Activated T-cell treated with anti-CD3 and anti-CD28 coated beads for 24 hours (primary cell): ENCODE data around the gene RFX1.
"Not testable (repeated sequence)": the region's sequence is repeated elsewhere in the genome, so short reads cannot be mapped to it uniquely, and the experiment has no call there.

ENCODE experiments used
- DNase-seq: peaks from one replicate; pipeline ENCODE4 v3.0.0-alpha.2; 2020; ENCODE audit warnings: low read depth

RFX1 gene

DNA sequence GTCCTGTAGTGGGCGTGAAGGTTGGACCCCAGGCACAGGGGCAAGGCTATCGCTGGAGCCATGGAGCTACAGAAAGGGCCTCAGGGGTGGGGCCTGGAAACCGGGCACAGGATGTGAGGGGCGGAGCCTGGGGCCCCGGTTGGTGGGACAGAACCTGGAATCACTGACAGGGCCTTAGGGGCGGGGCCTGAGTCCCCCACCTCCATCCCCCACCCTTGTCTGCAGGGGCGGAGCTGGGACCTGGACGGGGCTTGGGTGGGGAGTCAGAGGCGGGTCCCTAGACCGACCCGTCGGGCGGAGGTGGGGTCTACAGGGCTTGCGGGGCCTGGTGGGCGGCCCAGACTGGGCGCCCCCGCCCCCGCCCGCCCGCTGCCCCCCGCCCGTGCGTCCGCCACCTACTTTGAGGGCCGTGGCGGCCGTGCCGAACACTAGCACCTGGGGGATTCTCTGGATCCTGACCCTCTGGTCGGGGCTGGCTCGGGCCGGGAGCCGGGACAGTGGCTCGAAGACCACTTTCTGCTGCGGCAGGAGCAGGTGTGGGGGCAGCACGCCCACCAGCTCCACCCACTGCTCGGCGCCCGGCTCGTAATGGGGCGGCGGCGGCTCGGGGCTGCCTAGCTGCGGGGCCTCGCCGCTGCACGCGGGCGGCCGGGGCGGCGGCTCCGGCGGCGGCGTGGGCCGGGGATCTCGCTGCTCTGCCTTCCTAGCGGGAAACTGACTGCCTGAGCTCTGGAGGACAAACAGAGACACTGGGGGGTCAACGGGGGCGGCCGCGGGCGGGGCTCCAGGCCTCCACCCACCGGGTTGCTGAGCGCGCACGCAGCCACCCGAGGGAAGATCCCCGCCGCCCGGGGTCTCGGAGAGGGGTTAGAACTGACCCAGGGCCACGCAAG lies 27.5 kb downstream of the RFX1 start:
- no peak for DNase-seq

DNA sequence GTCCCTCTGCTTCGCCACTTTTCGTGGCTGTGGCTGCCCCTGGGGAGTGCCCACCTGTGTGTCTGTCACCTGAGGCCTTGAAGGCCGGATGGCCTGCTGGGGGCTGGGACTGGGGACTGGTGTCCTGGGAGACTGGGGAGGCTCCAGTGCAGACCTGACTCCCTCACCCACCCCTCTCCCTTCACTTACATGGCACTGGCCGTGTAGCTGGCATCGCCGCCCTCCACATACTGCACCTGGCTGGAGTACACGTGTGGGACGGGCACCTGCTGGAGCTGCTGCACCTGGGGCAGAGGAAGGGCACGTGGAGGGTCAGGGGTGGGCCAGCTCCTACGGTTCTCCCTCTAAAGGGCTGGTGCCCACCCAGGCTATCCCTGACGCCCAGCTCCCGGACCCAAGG lies 28.3 kb downstream of the RFX1 start:
- DNase-seq: no peak

DNA sequence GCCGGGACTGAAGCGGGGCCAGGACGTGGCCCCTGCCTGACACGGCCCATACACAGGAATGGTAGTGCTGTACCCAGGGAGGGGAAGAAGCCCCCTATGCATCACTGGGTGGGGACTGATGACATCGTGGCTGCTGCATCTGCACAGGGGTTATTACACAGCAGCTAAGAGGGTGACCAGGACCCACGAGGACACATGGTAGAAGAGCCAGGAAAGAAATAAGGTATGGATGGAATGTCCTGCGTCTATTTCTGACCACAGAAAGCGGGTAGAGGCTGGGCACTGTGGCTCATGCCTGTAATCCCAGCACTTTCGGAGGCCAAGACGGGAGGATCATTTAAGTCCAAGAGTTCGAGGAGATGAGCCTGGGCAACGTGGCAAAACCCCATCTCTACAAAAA lies 29.7 kb downstream of the RFX1 start:
- no peak for DNase-seq

DNA sequence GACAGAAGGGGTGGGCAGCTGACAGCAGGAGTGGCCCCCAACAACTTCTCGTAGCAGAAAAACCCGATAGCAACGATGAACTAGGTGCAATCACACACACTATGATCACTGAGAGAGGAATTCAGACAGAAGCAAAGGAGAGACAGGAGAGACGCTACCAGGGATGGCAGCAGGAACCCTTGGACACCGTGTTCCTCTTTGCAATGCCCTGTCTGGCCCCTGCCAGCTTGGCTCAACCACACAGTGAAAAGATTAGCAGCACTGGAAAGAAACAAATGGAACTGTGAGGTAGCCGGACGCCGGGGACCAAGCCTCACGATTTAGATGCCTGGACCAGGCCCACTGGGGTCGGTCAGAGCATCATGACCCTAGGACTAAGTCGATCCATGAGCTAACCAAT lies 30.2 kb downstream of the RFX1 start:
- DNase-seq: no peak

DNA sequence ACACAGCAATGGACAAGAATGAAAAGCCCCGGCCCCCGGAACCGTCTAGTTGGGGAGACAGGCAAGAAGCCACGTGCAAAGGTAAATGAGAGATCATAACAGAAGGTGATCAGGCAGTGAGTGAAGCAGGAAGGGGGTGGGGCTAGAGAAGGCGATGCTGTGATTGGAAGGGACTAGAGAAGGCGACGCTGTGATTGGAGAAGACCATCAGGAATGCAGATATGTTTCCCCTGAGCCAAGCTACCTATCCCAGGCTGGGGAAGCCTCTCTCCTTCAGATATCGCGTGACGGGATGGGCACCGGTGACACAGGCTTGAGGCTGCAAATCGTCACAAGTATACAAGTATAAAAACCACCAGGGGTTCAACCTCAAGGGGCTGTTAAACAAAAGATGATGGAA lies 32.0 kb downstream of the RFX1 start:
- DNase-seq: no peak

DNA sequence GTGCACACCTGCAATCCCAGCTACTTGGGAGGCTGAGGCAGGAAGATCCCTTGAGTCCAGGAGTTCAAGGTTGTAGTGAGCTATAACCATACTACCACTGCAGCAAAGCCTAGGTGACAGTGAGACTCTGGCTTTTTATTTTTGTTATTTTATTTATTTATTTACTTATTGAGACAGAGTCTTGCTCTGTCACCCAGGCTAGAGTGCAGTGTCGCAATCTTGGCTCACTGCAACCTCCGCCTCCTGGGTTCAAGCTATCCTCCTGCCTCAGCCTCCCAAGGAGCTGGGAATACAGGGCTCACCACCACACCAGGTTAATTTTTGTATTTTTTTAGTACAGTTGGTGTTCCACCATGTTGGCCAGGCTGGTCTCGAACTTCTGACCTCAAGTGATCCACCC lies 32.6 kb downstream of the RFX1 start:
- DNase-seq: not testable (repeated sequence)

DNA sequence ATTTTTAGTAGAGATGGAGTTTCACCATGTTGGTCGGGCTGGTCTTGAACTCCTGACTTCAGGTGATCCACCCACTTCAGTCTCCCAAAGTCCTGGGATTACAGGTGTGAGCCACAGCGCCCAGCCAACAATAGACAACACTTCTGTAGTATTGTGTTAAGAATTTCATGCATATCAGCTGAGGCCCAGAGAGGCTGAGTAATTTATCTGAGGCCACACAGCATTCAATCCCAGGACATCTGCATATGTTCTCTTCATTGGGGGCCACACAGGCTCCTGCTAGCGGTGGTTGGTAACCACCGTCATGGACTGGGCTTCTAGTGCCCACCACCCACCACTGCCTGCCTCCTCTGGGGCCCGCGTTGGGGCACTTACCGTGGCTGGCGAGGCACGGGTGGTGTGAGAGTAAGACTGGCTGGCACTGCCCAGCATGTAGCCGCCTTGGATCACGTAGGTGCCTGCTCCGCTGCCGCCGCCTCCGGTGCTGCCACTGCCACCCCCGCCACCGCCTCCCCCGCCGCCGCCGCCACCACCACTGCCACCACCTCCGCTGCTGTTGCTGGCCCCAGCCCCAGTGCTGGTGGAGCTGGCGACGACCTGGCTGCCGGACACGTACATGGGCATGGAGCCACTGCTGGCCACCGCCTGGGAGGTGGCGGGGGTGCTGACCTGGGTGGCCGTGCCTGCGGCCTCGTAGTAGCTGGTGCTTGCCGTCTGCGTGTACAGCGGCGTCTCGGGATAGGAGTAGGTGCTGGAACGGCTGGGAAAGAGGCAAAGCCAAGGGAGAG lies 33.6 kb downstream of the RFX1 start:
- DNase-seq: no peak

DNA sequence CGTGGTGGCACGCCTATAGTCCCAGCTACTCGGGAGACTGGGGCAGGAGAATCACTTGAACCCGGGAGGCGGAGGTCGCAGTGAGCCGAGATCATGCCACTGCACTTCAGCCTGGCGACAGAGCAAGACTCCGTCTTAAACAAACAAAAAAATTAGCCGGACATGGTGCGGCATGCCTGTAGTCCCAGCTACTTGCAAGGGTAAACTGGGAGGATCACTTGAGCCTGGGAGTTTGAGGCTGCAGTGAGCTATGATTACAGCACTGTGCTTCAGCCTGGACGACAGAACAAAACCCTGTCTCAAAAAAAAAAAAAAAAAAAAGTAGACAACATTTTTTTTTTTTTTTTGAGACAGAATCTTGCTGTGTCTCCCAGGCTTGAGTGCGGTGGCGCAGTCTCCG lies 34.3 kb downstream of the RFX1 start:
- not testable (repeated sequence) for DNase-seq

DNA sequence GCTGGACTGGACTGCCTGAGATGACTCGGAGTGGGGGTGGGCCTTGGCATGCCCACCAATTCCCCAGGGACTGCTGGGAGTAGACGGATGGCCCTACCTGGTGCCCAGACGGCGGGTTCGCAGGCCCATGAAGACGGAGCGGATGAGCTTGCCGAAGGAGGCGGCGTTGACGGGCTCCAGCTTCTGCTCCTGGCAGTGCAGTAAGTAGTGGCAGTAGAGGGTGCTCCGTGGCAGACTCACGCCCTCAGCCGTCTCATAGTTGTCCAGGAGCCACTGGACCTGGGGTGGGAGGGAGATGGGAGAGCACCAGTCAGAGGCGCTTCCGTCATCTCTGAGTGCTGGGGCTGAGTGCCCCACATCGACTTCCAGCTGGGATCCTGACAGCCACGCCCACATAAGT lies 36.2 kb downstream of the RFX1 start:
- no peak for DNase-seq

DNA sequence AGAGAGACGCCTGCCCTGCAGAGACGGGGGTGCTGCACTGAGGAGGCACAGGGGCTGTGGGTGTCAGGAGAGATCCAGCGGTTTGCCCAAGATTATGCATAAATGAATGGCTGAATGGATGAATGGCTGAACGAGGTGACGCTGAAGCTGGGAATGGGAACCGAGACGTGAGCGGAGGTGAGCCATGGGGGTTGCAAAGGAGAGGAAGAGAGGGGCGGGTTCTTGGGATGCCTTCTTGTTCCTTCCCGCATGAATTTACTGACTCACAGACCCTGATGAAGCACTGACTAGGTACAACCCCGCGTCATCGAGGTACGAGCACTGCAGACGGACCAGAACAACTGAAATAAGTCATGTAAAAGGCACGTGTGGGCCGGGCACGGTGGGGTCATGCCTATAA lies 37.1 kb downstream of the RFX1 start:
- no peak for DNase-seq

DNA sequence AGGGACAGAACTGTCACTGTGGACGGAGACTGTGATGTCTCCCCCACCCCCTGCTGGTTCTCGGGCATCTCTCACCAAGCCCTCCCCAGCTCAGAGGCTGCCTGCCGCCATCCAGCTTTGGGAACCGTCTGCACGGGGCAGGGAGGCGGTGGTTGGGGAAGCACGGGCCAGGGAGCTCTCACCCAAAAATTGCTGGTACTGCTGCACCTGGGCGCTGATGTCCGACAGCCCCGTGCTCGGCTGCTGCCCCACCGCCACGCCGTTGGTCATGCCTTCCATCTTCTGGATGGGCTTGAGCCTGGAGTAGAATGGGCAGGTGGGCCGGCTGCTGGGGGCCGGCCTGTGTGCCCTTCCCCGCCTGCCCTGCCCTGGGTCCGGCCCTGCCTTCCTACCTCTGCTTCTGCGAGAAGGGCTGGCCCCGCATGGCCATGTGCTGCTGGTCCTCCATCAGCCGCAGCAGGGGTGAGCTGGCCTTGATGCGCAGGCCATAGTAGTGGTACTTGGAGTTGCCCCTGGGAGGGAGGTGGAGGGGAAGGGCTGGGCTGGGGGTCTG lies 37.7 kb downstream of the RFX1 start:
- no peak for DNase-seq

DNA sequence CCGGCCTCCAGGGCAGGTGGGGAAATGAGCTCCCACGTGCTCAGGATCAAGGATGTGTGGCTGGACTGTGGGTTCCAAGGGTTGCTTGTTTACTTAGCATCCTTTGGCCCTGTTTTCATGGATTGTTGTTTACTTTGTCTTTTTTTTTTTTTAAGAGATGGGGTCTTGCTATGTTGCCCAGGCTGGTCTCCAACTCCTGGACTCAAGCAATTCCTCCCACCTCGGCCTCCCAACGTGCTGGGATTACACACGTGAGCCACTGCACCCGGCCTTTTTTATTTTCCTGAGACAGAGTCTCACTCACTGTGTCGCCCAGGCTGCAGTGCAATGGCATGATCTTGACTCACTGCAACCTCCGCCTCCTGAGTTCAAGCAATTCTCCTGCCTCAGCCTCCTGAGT lies 38.9 kb downstream of the RFX1 start:
- DNase-seq: not testable (repeated sequence)

DNA sequence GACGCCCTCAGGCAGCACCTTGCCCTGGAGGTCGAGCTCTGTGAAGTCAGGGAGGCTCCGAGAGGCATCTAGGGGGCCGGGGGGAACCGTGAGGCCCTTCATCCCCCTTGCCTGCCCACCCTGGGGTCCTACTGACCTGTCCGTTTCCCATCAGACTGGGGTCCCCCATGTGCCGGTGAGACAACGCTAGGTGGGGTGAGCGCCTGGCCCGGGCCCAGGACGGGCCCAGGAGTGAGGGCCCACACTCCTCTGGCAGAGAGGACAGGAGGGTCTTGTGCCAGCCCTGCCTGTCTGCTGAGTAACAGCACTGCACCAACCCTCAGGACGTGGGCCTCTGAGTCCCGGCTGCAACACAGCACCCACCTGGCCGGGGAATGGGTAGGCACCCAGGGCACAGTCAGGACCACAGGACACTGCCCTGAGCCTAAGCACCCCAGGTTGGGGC lies 39.4 kb downstream of the RFX1 start:
- no peak for DNase-seq

DNA sequence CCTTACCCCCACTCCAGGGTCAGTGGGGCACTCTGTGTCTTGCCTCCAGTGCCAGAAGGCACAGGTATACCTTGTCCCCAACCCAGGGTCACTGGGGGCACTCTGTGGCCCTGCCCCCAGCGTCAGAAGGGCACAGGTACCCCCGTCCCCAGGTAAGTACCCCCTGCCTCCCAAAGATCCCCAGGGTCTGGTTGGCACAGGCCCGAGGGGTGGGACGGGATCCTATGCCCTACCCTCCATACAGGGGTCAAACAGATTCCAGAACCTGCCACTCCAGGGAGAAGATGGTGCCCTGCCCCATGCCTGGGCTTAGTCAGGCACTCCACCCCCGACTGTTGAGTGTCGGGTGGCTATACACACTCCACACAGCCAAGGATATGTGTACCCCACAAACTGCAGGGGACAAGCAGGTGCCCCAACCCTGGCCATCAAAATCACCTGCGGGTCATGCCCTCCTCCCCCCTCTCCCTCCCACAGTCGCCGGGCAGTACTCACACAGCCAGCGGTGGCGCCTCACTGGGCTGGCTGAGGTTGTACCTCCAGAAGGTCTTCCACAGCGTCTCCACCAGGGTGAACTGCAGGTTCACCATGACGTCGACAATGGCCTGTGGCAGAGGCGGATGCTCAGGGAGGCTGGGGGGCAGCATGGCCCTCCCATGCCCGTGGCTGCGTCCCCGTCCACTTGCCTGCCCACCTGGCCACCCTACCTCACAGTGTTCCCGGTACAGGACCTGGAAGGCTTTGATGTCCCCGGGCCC lies 40.0 kb downstream of the RFX1 start:
- no peak for DNase-seq

DNA sequence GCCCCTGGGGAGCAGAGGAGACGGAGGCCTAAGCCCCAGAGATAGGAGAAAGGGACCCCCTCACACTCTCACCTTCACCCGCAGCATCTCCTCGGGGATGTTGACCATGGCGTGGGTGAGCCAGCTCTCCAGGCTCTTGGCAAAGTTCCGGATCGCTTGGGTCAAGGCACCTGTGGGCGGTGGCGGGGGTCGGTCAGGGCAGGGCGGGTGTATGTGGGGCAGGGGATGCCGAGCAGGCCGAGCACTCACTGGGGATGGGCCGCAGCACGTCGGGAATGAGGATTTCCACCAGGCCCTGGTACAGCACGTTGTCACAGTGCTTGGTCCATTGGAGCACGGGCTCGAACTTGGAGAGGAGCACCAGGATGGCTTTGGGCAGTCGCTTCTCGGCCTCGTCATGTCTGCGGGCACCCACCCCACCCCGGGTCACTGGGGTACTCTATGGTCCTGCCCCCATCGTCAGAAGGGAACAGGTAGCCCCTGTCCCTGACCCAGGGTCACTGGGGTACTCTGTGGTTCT lies 40.7 kb downstream of the RFX1 start:
- DNase-seq: no peak

DNA sequence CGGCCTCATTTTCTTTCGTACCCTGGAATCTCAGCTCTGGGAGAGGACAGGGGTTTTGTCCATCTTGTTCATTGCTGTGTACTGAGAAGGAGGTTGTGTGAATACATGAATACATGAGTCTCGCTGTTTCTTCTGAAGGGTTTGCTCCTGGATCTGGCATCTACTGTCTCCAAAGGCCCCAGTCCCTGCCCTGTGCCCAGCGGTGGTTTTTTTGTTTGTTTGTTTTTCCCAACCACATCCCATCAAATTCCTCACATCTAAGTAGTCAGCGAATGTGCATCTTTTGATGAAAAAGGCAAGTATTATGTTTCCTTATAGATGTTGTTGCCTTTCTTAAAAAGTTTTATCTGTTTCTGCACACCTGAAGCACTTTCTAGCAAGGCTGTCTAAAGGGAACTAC lies 41.3 kb downstream of the RFX1 start:
- DNase-seq: no peak

DNA sequence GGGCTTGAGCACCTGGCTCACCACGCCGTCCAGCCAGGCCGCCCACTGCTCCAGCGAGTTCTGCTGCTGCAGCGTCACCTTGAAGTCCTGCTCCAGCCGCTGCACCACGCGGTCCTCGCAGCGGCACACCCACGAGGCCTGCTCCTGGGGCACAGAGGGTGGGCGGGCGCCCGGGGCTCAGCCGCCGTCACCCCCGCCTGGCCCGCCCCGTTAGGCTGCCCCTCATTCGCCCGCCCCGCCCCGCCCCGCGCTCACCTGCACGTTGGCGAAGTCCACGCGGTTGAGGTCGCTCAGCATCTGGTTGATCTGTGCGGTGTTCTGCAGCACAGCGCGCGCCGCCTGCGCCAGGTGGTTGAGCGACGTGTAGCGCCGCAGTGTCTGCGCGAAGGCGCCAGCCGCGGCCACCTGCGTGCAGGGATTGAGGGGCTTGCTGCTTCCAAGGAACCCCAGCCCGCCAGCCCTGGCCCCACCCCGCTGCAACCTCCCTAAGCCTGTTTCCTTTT lies 42.5 kb downstream of the RFX1 start:
- DNase-seq: no peak

DNA sequence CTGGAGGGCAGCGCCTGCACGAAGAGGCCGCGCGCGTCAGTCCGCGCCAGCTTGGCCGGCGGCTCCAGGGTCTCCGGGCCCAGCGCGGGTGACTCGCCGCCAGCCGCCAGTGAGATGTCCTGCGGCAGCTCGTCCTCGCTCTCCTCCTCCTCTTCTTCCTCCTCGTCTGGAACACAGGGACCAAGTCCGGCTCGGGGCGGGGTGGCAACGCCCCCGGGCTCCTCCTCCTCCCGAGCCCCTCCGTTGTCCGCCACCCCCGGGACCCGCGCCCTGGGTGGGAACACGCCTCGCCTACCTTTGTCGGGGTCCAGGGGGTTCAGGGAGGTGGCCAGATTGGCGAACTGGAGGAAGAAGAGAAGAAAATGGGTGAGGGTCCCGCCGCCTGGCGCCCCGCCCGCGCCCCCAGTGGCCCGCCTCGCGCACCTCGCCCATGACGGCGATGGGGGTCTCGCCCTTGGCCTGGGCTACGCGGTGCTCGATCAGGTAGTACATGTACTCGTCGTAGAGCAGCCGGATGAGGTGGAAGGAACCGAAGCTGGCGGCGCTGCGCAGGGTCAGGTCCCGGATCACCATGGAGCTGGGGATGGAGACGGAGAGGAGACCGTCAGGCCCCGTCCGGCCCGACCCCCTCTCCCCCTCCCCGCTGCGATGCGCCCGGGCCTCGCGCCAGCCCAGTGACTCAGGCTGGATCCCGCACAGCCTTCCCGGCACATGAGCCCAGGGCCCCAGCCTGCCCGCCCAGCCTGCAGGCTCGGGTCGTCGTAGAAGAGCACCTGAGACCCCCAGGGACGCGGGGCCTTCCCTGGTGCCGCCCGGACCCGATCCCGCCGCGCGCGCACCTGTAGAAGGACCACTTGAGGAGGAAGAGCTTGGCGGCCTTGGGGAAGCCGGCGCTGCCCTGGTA lies 43.2 kb downstream of the RFX1 start:
- DNase-seq: no peak

DNA sequence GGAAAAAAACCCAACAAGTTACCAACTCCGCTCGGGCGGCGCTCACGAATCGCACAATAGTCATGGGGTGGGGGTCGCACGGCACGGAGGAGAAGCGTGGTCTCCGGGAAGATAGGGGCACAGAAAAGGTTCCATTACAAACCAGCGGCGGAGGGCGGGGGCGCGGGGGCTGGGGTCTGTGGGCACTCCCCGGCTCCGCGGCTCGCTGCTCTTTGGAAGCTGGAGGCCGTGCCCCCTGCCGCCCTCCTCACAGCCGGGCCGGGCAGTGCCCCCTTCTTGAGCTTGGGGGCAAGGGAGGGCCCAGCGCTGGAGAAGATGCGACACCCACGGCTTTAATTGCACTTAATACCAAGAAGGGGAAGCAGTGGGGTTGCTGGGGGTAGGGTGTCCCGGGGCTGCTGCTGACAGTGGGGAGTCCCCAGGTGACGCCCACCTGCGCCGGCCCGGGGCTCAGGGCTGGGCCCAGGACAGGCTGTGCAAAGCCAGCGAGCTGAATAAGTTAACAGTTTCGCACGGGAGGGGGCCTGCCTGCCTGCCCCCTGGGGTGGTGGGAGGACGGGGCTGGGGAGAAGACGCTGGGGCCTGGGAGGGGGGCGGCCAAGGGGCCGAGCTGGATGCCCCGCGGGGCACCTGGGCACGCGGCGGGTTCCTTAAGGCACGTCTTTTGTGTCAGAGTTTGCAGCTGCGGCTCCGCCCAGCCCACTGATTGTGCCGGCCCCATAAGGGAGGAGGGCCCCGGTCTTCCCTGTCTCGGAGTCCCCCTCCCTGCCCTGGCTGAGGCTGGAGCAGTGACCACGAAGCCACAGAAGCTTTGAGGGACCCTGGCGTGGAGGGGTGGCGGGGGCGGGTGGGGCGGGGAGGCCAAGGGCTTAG lies 44.1 kb downstream of the RFX1 start:
- no peak for DNase-seq
